Kidney epithelial cell (primary cell): ENCODE results near the gene DOCK9. TPM values are rescaled to one million over a fixed set of nuclear protein-coding genes. Genes with fewer than 3 reads are reported as not detected.

Source experiments
- DNase-seq: peaks from one replicate; pipeline ENCODE4 v3.0.0-alpha.2; 2010; ENCODE audit warnings: low read depth
- H3K27me3 ChIP-seq: 2 replicates; pipeline ENCODE4 v1.6.0; 2011; ENCODE audit warnings: low read length; ENCODE audit not compliant: control insufficient read depth, insufficient read depth
- H3K36me3 ChIP-seq: 2 replicates; pipeline ENCODE4 v1.5.1; 2011; ENCODE audit warnings: low read length; ENCODE audit not compliant: control insufficient read depth, insufficient read depth
- H3K4me3 ChIP-seq: 2 replicates; pipeline ENCODE4 v1.5.1; 2011; ENCODE audit warnings: low read depth, mild to moderate bottlenecking, control low read depth, low read length
- total RNA-seq: library from RNA; depleted of rRNA; stranded (reverse); fragments of >200 nt; gene quantifications from 2 replicates; pipeline ENCODE4 v1.2.3, GENCODE V29; 2015
- TF ChIP-seq, protein P1 (sequence below): IDR thresholded peaks from 2 replicates; pipeline ENCODE4 v1.5.1; 2011; ENCODE audit warnings: mild to moderate bottlenecking, moderate library complexity, low read length, control low read depth, inconsistent platforms; ENCODE audit not compliant: insufficient read depth, poor library complexity, severe bottlenecking

Gene DOCK9
- total RNA-seq, 1 donor from 2014 or later = 226 TPM

GRCh38 chr13:98873377-98874028 is 104.4 kb downstream of the DOCK9 start:
- Histone ChIP-seq H3K36me3 (peaks cover 2% of the 10 kb centered on the region), H3K27me3 (no peaks in the 10 kb centered on the region), H3K4me3 (no peak overlapping the region)
- TF ChIP-seq, protein P1, sequence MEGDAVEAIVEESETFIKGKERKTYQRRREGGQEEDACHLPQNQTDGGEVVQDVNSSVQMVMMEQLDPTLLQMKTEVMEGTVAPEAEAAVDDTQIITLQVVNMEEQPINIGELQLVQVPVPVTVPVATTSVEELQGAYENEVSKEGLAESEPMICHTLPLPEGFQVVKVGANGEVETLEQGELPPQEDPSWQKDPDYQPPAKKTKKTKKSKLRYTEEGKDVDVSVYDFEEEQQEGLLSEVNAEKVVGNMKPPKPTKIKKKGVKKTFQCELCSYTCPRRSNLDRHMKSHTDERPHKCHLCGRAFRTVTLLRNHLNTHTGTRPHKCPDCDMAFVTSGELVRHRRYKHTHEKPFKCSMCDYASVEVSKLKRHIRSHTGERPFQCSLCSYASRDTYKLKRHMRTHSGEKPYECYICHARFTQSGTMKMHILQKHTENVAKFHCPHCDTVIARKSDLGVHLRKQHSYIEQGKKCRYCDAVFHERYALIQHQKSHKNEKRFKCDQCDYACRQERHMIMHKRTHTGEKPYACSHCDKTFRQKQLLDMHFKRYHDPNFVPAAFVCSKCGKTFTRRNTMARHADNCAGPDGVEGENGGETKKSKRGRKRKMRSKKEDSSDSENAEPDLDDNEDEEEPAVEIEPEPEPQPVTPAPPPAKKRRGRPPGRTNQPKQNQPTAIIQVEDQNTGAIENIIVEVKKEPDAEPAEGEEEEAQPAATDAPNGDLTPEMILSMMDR = no peak
- DNase-seq = no peak

DNA sequence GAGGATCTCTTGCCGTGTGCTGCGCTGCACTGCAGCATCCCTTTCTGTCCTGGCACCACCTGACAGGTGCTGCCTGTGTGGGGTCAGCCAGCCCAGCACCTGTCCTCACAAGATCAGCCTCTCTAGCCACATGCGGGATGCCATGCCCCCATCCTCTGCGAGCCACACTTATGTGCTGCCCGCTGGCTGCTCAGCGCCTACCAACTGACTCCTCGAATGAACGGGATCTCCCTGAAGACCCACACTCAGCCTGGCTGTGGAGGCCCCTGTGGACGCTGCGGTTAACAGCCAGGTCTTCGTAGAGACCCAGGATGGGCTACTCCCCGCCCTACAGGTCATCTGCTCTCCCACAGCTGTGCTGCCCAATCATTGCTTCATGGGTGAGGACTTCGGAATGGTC is 106.1 kb downstream of the DOCK9 start:
- Histone ChIP-seq H3K4me3 (no peak overlapping the region), H3K36me3 (peaks cover 2% of the 10 kb centered on the region), H3K27me3 (no peaks in the 10 kb centered on the region)
- TF ChIP-seq, protein P1 = no peak
- no peak for DNase-seq

DNA sequence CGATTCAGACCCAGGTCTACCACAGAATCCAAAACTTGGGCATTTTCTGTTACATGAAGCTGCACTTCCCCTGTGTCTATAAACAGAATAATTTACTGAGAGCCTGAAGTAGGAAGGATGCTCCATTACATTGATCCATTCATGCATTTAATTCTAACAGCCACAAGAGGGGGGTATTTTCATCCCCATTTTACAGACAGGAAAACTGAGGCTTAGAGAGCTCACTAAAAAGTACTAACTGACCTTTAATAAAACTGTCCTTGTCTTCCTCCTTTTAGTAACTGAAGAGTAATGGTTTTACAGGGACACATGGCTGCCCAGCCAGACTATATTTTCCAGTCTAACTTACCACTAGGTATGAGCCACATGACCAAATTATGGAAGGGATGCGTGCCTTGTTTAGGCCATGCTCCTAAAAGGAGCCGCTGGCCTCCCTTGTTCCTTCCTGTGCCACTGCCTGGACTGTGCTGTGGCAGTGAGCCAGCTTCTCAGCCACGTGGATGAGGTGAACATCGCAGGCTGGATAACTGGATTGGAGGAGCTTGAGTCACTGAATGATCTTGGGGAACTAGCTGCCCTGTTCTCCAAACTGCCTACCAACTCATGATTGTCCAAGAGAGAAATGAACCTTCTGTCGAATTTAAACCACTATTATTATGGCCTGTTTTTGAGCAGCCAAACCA is 108.3 kb downstream of the DOCK9 start:
- Histone ChIP-seq H3K27me3 (no peaks in the 10 kb centered on the region), H3K36me3 (peaks cover 2% of the 10 kb centered on the region), H3K4me3 (no peak overlapping the region)
- DNase-seq = no peak
- TF ChIP-seq, protein P1 = no peak

DNA sequence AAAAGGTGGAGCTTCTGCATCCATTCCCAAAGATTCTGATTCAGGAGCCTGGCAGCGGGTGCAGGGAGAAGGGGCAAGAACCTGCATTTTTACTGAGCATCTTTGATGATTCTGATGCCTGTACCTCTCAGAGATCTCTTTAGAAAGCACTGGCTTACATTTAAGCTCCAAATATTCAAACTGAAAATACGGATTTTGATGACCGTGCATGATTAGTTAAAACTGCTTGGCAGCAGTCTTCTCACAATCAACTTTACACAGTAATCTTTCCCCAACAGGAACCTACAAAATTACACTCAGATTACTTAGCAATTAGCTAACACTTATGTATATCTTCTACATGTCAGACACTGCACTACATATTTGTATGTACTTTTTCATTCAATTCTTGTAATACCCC is 108.9 kb downstream of the DOCK9 start:
- no peaks in the 10 kb centered on the region for H3K27me3 ChIP-seq
- H3K4me3 ChIP-seq = no peak overlapping the region
- TF ChIP-seq, protein P1 = no peak
- peaks cover 2% of the 10 kb centered on the region for H3K36me3 ChIP-seq
- DNase-seq = no peak

DNA sequence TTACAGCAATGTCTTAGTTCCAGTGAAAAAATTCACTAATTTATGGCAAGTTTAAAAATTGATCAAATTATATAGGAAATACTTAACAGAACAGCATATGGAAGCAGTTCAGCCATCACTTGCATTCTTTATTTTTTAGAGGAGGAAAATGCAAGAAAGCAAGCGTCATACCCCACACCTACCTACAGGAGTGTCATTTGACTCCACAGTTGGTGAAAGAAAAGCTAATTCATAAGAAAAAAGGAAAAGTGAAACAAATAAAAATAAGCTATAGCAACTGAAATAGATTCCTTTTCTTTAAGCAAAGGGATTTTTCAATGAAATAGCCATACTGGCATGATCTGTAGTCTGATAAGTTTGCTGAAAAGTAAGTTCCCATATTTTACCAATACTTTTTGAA is 111.0 kb downstream of the DOCK9 start:
- DNase-seq = no peak
- Histone ChIP-seq H3K4me3 (no peak overlapping the region), H3K36me3 (peaks cover 6% of the 10 kb centered on the region), H3K27me3 (no peaks in the 10 kb centered on the region)
- TF ChIP-seq, protein P1 = no peak
